Astrocyte (in vitro differentiated cells and primary cell): Measurements from ENCODE around the gene KCNQ1. TPM values are rescaled to one million over a fixed set of nuclear protein-coding genes. Genes with fewer than 3 reads are reported as not detected.

ENCODE experiments used
- DNase-seq: peaks from one replicate; pipeline ENCODE4 v3.0.0-alpha.2; 2010; ENCODE audit warnings: low read depth
- FAIRE-seq: peaks from 2 replicates; lab custom pipeline; 2011; peaks lifted over from hg19 to GRCh38; lab: Jason Lieb, UNC
- H2AFZ ChIP-seq: 2 replicates; pipeline ENCODE4 v1.6.0; 2012; ENCODE audit warnings: low read depth, low read length, inconsistent platforms
- H3K27ac ChIP-seq: 2 replicates; pipeline ENCODE4 v1.5.1; 2011; ENCODE audit warnings: low read depth, low read length, inconsistent platforms
- H3K27me3 ChIP-seq: 2 replicates; pipeline ENCODE4 v1.6.0; 2011; ENCODE audit warnings: low read length, inconsistent platforms; ENCODE audit not compliant: insufficient read depth
- H3K36me3 ChIP-seq: 2 replicates; pipeline ENCODE4 v1.5.1; 2011; ENCODE audit warnings: low read length, inconsistent platforms; ENCODE audit not compliant: insufficient read depth
- H3K4me1 ChIP-seq: 2 replicates; pipeline ENCODE4 v1.5.1; 2011; ENCODE audit warnings: low read length, inconsistent platforms; ENCODE audit not compliant: insufficient read depth
- H3K4me2 ChIP-seq: 2 replicates; pipeline ENCODE4 v1.6.0; 2012; ENCODE audit warnings: low read length, inconsistent platforms
- H3K4me3 ChIP-seq: 2 replicates; pipeline ENCODE4 v1.5.1; 2011; ENCODE audit warnings: low read depth, mild to moderate bottlenecking, low read length, inconsistent platforms; ENCODE audit not compliant: insufficient read depth
- H3K79me2 ChIP-seq: 2 replicates; pipeline ENCODE4 v1.6.0; 2012; ENCODE audit warnings: mild to moderate bottlenecking, low read length, inconsistent platforms; ENCODE audit not compliant: insufficient read depth
- H3K9ac ChIP-seq: 2 replicates; pipeline ENCODE4 v1.6.0; 2012; ENCODE audit warnings: mild to moderate bottlenecking, low read length, inconsistent platforms
- H3K9me3 ChIP-seq: 2 replicates; pipeline ENCODE4 v1.5.1; 2012; ENCODE audit warnings: low read depth, mild to moderate bottlenecking, low read length, inconsistent platforms; ENCODE audit not compliant: insufficient read depth
- H4K20me1 ChIP-seq: 2 replicates; pipeline ENCODE4 v1.6.0; 2012; ENCODE audit warnings: low read length, inconsistent platforms; ENCODE audit not compliant: insufficient read depth
- H3K27ac Mint-ChIP-seq: one replicate; pipeline ENCODE4 v1.8.0; 2021; ENCODE audit warnings: mild to moderate bottlenecking, mixed read lengths; ENCODE audit not compliant: unreplicated experiment
- H3K27me3 Mint-ChIP-seq: one replicate; pipeline ENCODE4 v1.8.0; 2021; ENCODE audit warnings: low read depth, mixed read lengths; ENCODE audit not compliant: unreplicated experiment
- H3K36me3 Mint-ChIP-seq: one replicate; pipeline ENCODE4 v1.8.0; 2021; ENCODE audit warnings: low read depth, mixed read lengths; ENCODE audit not compliant: unreplicated experiment
- H3K4me1 Mint-ChIP-seq: one replicate; pipeline ENCODE4 v1.8.0; 2021; ENCODE audit warnings: low read depth, mixed read lengths; ENCODE audit not compliant: unreplicated experiment
- H3K4me3 Mint-ChIP-seq: one replicate; pipeline ENCODE4 v1.8.0; 2021; ENCODE audit warnings: mild to moderate bottlenecking, moderate library complexity, mixed read lengths; ENCODE audit not compliant: unreplicated experiment
- H3K9me3 Mint-ChIP-seq: one replicate; pipeline ENCODE4 v1.8.0; 2021; ENCODE audit warnings: mild to moderate bottlenecking, mixed read lengths; ENCODE audit not compliant: unreplicated experiment
- EZH2 ChIP-seq: IDR thresholded peaks from 2 replicates; pipeline ENCODE4 v1.6.1; 2012; ENCODE audit warnings: mild to moderate bottlenecking, low read length, inconsistent platforms; ENCODE audit not compliant: insufficient read depth
- total RNA-seq: library from RNA; stranded (reverse); gene quantifications from 2 replicates; pipeline ENCODE4 v1.2.1, GENCODE V29; 2021
- TF ChIP-seq, protein P1 (sequence below): IDR thresholded peaks from 2 replicates; pipeline ENCODE4 v1.5.1; 2011; ENCODE audit warnings: low read depth, mild to moderate bottlenecking, inconsistent platforms, low read length, moderate library complexity; ENCODE audit not compliant: insufficient read depth

Gene KCNQ1
- total RNA-seq, 1 donor from 2014 or later, result not detected

DNA sequence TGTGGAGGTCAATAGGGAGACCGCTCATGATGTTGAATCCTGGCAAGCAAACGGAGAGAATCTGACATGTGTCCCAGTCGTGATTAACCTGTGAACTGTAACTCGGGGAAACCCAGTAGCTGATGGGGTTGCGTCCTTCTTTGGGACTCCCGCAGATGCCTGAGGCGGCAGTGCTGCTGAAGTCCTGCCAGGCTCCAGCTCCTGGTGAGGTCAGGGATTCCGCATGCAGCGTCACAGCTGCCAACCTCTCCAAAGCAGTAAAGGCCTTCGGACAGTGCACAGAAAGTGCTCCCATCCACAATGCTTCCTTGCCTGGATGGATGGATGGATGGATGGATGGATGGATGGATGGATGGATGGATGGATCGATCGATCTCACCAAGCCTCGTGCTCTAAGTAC, 13.5 kb downstream of the KCNQ1 start:
- Histone ChIP-seq H3K36me3 (no peaks in the 10 kb centered on the region), H3K27me3 (peaks cover 2% of the 10 kb centered on the region)
- no peak for FAIRE-seq

DNA sequence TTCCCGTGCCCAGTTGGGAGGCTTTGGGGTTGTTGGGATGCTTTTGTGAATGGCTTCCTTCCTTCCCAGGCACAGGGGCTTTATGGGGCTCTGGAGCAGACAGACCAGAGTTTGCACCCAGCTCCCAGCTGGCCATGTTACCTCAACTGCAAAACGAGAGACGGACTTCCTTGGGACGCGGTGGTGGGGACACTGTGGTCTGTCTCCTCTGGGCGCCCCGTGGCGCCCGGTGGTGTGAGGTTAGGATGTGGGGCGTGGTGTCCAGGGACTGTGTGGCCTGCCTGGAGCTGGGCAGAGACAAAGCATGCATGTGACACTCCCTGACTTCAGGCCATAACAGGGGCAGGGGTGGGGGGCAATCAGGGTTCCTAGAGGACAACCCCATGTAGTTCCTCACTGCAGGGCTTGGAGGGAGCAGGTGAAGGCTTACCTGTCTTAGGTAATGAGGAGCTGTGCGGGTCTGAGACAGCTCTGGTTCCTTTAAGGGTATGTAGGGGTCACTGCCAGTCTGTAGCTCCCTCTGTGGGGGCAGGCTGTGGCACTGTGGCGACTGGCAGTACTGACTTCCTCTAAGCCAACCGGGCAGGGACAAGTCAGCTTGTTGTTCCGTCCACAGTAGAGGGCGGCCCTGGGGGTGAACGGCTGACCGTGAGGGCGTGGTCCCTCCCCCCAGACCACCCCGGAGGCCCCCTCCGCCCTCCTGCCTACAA, 14.4 kb downstream of the KCNQ1 start:
- no peak for FAIRE-seq
- H3K27me3 Mint-ChIP-seq, result peaks cover 62% of the 10 kb centered on the region
- H3K27ac Mint-ChIP-seq, result no peak overlapping the region
- Histone ChIP-seq H3K4me2 (no peak overlapping the region), H3K27me3 (peaks cover 2% of the 10 kb centered on the region), H3K79me2 (no peaks in the 10 kb centered on the region), H3K9me3 (no peaks in the 10 kb centered on the region), H3K4me1 (no peaks in the 10 kb centered on the region), H3K36me3 (no peaks in the 10 kb centered on the region), H3K4me3 (no peak overlapping the region), H4K20me1 (no peaks in the 10 kb centered on the region), H2AFZ (no peak overlapping the region), H3K27ac (no peak overlapping the region), H3K9ac (no peak overlapping the region)
- DNase-seq, result no peak
- H3K9me3 Mint-ChIP-seq, result peaks cover 6% of the 10 kb centered on the region
- H3K4me1 Mint-ChIP-seq, result no peaks in the 10 kb centered on the region
- no peaks in the 10 kb centered on the region for H3K36me3 Mint-ChIP-seq
- TF ChIP-seq, protein P1, sequence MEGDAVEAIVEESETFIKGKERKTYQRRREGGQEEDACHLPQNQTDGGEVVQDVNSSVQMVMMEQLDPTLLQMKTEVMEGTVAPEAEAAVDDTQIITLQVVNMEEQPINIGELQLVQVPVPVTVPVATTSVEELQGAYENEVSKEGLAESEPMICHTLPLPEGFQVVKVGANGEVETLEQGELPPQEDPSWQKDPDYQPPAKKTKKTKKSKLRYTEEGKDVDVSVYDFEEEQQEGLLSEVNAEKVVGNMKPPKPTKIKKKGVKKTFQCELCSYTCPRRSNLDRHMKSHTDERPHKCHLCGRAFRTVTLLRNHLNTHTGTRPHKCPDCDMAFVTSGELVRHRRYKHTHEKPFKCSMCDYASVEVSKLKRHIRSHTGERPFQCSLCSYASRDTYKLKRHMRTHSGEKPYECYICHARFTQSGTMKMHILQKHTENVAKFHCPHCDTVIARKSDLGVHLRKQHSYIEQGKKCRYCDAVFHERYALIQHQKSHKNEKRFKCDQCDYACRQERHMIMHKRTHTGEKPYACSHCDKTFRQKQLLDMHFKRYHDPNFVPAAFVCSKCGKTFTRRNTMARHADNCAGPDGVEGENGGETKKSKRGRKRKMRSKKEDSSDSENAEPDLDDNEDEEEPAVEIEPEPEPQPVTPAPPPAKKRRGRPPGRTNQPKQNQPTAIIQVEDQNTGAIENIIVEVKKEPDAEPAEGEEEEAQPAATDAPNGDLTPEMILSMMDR, result no peak
- TF ChIP-seq EZH2, result no peak
- no peak overlapping the region for H3K4me3 Mint-ChIP-seq

More for the DNA sequence above, 13.5 kb downstream of the KCNQ1 start:
- H3K4me3 Mint-ChIP-seq, result no peak overlapping the region
- H3K27me3 Mint-ChIP-seq, result peaks cover 68% of the 10 kb centered on the region
- Histone ChIP-seq H3K79me2 (no peaks in the 10 kb centered on the region), H3K9me3 (no peaks in the 10 kb centered on the region), H3K27ac (no peak overlapping the region), H2AFZ (no peak overlapping the region), H3K4me2 (no peak overlapping the region), H3K9ac (no peak overlapping the region), H3K4me3 (no peak overlapping the region), H4K20me1 (no peaks in the 10 kb centered on the region), H3K4me1 (no peaks in the 10 kb centered on the region)
- no peaks in the 10 kb centered on the region for H3K4me1 Mint-ChIP-seq
- no peaks in the 10 kb centered on the region for H3K36me3 Mint-ChIP-seq
- no peak overlapping the region for H3K27ac Mint-ChIP-seq
- H3K9me3 Mint-ChIP-seq, result peaks cover 6% of the 10 kb centered on the region
- TF ChIP-seq, protein P1, result no peak
- TF ChIP-seq EZH2, result no peak
- no peak for DNase-seq
